WERI-Rb-1 (cell line): Measurements from ENCODE around the gene AOC1.

Source experiments
- DNase-seq: peaks from one replicate; pipeline ENCODE4 v3.0.0-alpha.2; 2020
- H3K27ac ChIP-seq: fragments of 250-450 bp; sonication (Bioruptor Pico); 2 replicates; pipeline ENCODE4 v1.5.1; 2020; ENCODE audit warnings: mild to moderate bottlenecking, moderate library complexity
- H3K27me3 ChIP-seq: fragments of 250-450 bp; sonication (Bioruptor Pico); 2 replicates; pipeline ENCODE4 v1.5.1; 2021; ENCODE audit warnings: mild to moderate bottlenecking, low read depth, moderate library complexity; ENCODE audit not compliant: insufficient read depth, severe bottlenecking
- H3K36me3 ChIP-seq: fragments of 250-450 bp; sonication (Bioruptor Pico); 2 replicates; pipeline ENCODE4 v1.5.1; 2020; ENCODE audit warnings: mild to moderate bottlenecking, moderate library complexity
- H3K4me3 ChIP-seq: 2 replicates; pipeline ENCODE4 v1.5.1; 2011; ENCODE audit warnings: low read depth, mild to moderate bottlenecking, control low read depth, low read length
- H3K9me3 ChIP-seq: fragments of 250-450 bp; sonication (Bioruptor Pico); 2 replicates; pipeline ENCODE4 v1.5.1; 2021; ENCODE audit warnings: mild to moderate bottlenecking, moderate library complexity; ENCODE audit not compliant: severe bottlenecking
- TF ChIP-seq, protein P1 (sequence below): IDR thresholded peaks from 2 replicates; pipeline ENCODE4 v1.5.1; 2011; ENCODE audit warnings: low read depth, mild to moderate bottlenecking, control low read depth, inconsistent platforms, low read length

AOC1 gene

DNA sequence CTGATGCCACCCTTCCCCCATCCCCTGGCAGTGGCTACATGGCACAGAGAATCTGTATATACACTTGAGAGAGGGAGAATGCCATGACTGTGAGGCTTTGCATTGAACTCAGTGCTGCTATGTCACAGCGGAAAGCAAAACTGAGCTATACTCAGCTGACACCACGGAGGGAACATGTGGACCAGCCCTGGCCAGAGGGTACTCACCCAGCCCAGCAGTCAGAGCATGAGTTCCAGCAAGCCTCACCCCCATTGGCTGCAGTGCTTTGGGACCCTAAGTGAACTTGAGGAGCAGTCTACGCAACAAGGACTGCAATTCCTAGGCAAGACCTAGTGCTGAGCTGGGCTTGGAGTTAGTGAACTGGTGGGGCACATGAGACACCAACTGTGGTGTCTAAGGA lies 10.3 kb upstream of the AOC1 start:
- no peaks in the 10 kb centered on the region for H3K36me3 ChIP-seq
- no peaks in the 10 kb centered on the region for H3K27me3 ChIP-seq
- DNase-seq: no peak
- no peak overlapping the region for H3K4me3 ChIP-seq
- TF ChIP-seq, protein P1, sequence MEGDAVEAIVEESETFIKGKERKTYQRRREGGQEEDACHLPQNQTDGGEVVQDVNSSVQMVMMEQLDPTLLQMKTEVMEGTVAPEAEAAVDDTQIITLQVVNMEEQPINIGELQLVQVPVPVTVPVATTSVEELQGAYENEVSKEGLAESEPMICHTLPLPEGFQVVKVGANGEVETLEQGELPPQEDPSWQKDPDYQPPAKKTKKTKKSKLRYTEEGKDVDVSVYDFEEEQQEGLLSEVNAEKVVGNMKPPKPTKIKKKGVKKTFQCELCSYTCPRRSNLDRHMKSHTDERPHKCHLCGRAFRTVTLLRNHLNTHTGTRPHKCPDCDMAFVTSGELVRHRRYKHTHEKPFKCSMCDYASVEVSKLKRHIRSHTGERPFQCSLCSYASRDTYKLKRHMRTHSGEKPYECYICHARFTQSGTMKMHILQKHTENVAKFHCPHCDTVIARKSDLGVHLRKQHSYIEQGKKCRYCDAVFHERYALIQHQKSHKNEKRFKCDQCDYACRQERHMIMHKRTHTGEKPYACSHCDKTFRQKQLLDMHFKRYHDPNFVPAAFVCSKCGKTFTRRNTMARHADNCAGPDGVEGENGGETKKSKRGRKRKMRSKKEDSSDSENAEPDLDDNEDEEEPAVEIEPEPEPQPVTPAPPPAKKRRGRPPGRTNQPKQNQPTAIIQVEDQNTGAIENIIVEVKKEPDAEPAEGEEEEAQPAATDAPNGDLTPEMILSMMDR: no peak
- H3K9me3 ChIP-seq: no peaks in the 10 kb centered on the region
- H3K27ac ChIP-seq: no peak overlapping the region

DNA sequence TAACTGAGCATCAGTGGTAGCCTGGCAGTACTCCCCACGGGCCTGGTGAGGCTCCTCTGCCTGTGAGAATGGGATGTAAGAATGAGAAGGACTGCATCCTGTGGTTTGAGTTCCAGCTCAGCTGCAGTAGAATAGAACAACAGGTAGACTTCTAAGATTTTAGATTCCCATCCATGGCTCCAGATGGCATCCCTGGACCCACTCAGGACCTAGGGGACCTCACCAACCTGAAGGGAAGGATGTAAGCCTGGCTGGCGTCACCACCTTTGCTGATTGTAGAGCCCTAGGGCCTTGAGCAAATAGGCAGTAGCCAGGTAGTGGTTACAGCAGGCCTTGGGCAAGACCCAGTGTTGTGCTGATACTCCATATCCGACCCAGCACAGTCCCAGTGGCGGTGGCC lies 9.6 kb upstream of the AOC1 start:
- no peaks in the 10 kb centered on the region for H3K36me3 ChIP-seq
- no peak overlapping the region for H3K4me3 ChIP-seq
- no peaks in the 10 kb centered on the region for H3K27me3 ChIP-seq
- no peaks in the 10 kb centered on the region for H3K9me3 ChIP-seq
- DNase-seq: no peak
- TF ChIP-seq, protein P1: no peak
- no peak overlapping the region for H3K27ac ChIP-seq

DNA sequence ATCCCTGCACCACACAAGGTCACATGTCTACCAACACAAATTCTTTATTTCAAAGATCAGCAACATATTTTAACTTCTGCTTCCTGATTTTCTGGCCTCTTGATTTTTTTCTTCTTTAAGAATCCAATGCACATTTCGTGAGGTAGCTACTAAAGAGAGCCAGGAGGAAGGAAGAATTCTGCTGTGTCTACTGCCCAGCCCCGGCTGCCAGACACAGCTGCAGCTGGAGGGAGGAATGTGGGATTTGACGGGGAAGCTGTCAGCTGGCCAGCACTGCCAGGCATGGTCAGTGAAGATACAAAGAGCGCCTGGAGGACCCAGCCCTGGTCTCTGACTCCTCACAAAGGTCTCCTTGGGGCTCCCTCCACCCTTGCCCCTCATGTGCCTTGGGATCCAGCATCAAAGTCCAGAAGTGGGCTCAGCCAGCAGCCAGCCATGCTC lies 6.9 kb upstream of the AOC1 start:
- no peak for DNase-seq

DNA sequence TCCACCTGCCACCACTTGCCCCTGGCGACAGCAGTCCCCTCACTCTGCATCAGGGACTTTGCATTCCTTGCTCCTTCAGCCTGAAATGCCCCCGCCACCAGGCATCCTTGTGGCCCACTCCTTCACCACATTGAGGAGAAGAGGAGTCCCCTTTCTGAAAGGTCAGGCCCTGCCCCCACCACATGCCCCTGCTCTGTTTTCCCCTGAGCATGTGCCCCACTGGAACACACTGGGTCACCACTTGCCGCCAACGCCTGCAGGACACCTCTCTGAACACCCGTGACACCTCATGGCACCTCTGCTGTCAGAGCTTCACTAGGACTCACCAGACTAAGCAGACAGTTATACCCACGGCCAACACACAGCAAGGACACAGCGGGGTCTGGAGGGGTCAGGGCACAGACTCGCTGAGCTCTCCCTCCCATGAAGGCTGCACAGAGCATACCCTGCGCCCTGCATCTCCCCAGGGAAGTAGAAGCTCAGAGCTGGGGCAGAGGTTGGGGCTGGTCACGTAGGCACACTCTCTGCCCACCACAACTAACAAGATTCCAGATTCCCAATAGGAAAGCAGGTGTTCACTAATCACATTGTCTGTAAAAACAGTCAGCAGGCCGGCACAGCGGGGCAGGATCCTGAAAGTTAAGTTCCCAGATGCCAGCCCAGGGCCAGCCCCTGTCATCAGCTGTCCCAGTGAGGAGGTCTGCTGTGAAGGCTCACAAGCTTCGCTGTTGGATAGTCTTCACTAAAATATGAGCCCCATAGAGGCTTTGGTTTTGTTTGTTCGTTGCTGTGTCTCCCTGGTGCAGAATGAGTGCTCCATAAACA lies 5.8 kb upstream of the AOC1 start:
- TF ChIP-seq, protein P1: no peak
- DNase-seq: no peak
- Histone ChIP-seq H3K36me3 (no peaks in the 10 kb centered on the region), H3K4me3 (no peak overlapping the region), H3K27ac (no peak overlapping the region), H3K27me3 (no peaks in the 10 kb centered on the region), H3K9me3 (no peaks in the 10 kb centered on the region)

More for the DNA sequence above, 6.9 kb upstream of the AOC1 start:
- H3K27me3 ChIP-seq: no peaks in the 10 kb centered on the region
- no peaks in the 10 kb centered on the region for H3K36me3 ChIP-seq
- TF ChIP-seq, protein P1: no peak
- H3K4me3 ChIP-seq: no peak overlapping the region
- H3K9me3 ChIP-seq: no peaks in the 10 kb centered on the region
- no peak overlapping the region for H3K27ac ChIP-seq

DNA sequence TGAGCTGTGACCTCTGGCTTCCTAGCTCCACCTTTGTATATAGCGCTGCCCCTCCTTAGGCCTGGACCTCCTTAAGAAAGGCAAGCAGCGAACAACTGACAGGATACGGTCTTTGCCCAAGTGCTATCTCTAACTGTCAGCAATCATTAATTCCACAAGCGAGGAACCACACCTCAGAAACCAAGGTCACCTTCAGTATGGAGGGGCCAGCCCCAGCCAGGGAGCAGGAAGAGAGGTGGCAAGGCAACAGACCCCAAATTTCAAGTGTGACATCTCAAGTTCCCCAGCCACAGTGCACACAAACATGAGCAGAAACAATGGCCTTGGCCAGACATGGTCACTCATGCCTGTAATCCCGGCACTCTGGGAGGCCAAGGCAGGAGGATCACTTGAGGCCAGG lies 4.8 kb upstream of the AOC1 start:
- Histone ChIP-seq H3K4me3 (no peak overlapping the region), H3K36me3 (no peaks in the 10 kb centered on the region), H3K27ac (no peak overlapping the region), H3K9me3 (no peaks in the 10 kb centered on the region), H3K27me3 (no peaks in the 10 kb centered on the region)
- no peak for DNase-seq
- TF ChIP-seq, protein P1: no peak

DNA sequence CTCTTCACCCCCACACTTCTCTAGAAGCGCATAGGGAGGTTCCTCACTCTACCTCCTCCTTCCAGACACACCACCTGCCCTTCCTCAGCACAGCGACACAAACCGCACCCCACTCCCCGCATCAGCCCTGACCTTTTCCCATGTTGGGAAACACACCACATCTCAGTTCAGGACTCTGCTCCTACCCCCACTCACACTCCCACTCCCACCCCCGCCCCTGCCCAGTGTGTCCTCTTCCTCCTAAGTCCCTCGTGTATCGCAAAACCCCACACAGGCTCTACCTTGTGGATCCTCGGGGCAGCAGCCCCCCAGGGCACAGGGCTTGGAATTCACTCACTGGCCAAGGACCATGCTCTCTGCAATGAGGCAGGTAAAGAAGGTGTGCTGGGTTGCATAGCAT lies 4.2 kb upstream of the AOC1 start:
- no peaks in the 10 kb centered on the region for H3K27me3 ChIP-seq

More for the DNA sequence above, 4.2 kb upstream of the AOC1 start:
- Histone ChIP-seq H3K27ac (no peak overlapping the region), H3K9me3 (no peaks in the 10 kb centered on the region), H3K4me3 (no peak overlapping the region), H3K36me3 (no peaks in the 10 kb centered on the region)
- DNase-seq: no peak
- TF ChIP-seq, protein P1: no peak
